Lung (tissue), 12 donors: ENCODE data around the gene DCHS2. TPM values are rescaled to one million over a fixed set of nuclear protein-coding genes. Genes with fewer than 3 reads are reported as not detected.
A peak's percentile ranks its signal among the peaks of the same experiment; 100 is the strongest.

Experiments used
- ATAC-seq: fragments of 200-7000 bp; cut with Tn5 transposase; one replicate; pipeline ENCODE4 v1.9.1; 2020; ENCODE audit warnings: moderate number of reproducible peaks; ENCODE audit not compliant: insufficient read depth, low FRiP score
- DNase-seq, 3 donors: peaks; one replicate each; pipeline ENCODE4 v3.0.0-alpha.2; 2013 to 2017
- H3K27ac ChIP-seq, 2 donors: one replicate each; pipeline ENCODE4 v1.5.1; 2013; ENCODE audit warnings: mild to moderate bottlenecking in 2 of 2, moderate library complexity in 2 of 2, control low read depth in 1 of 2, inconsistent platforms in 1 of 2, low read depth in 1 of 2, low read length in 1 of 2
- H3K27me3 ChIP-seq, 3 donors: one replicate each; pipeline ENCODE4 v1.5.1; 2013; ENCODE audit warnings: low read length in 2 of 3; ENCODE audit not compliant: control insufficient read depth in 3 of 3, insufficient read depth in 3 of 3
- H3K36me3 ChIP-seq, 4 donors: one replicate each; pipeline ENCODE4 v1.5.1; 2013; ENCODE audit warnings: low read length in 4 of 4, mild to moderate bottlenecking in 1 of 4, moderate library complexity in 1 of 4; ENCODE audit not compliant: control insufficient read depth in 4 of 4, insufficient read depth in 4 of 4
- H3K4me1 ChIP-seq, 5 donors: one replicate each; pipeline ENCODE4 v1.5.1; 2013; ENCODE audit warnings: low read length in 5 of 5, mild to moderate bottlenecking in 2 of 5, moderate library complexity in 1 of 5; ENCODE audit not compliant: control insufficient read depth in 5 of 5, insufficient read depth in 5 of 5
- H3K4me3 ChIP-seq: one replicate; pipeline ENCODE4 v1.5.1; 2013; ENCODE audit warnings: mild to moderate bottlenecking, control low read depth, moderate library complexity
- H3K9ac ChIP-seq, 2 donors: one replicate each; pipeline ENCODE4 v1.5.1; 2013; ENCODE audit warnings: low read length in 2 of 2, control low read depth in 1 of 2; ENCODE audit not compliant: insufficient read depth in 1 of 2
- H3K9me3 ChIP-seq, 4 donors: one replicate each; pipeline ENCODE4 v1.5.1; 2013; ENCODE audit warnings: low read length in 3 of 4, mild to moderate bottlenecking in 1 of 4, moderate library complexity in 1 of 4; ENCODE audit not compliant: control insufficient read depth in 4 of 4, insufficient read depth in 3 of 4
- WGBS, 2 donors: extraction: QIAGEN DNeasy Blood & Tissue Kit; methylation state at CpG; one replicate each; pipeline ENCODE4 v1.1.7; 2013; 5-methylcytosine and 5-hydroxymethylcytosine counted together
- polyA plus RNA-seq, 2 donors: library from polyadenylated mRNA; stranded (reverse); fragments of 200-250 nt; gene quantifications; one replicate each; pipeline ENCODE4 v1.2.1, GENCODE V29; 2013
- total RNA-seq, 2 donors: library from RNA; depleted of rRNA in 1 of 2; stranded (reverse); fragments of >200 nt in 1 of 2; gene quantifications; one replicate each; pipeline ENCODE4 v1.2.1, GENCODE V29; 2014 to 2021
- TF ChIP-seq, protein P1 (sequence below): IDR thresholded peaks from 2 replicates; pipeline ENCODE4 v1.5.1; 2012; ENCODE audit warnings: mild to moderate bottlenecking; ENCODE audit errors: control extremely low read depth, extremely low read depth
- donor health status: control.
- donor health status: control.
- donor health status: Bipolar disorder and iron deficiency.
- donor health status: healthy.
- donor health status: DM: yes; HTN: yes; CAD: no.

The DCHS2 gene
- total and polyA plus RNA-seq, 4 donors, result 0.02 to 13.4 (median 0.53) TPM

DNA sequence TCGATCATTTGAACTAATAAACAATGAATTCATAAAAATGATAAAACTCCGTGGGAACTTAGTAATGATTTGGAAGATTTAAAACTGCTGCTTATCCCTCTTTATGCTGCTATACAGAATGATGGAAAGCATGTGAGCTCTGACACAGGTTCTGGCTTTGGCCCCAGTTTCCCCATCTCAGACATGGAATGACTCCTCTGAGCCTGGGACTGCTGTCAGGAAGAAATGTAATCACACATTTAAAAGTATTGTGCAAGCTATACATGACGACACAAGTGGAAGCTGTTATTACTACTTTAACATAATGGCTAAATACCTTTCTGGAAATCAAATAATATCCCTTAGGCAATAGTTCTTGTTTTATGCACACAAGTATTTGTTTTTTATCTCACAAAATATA lies 161.7 kb downstream of the DCHS2 start:
- Histone ChIP-seq H3K9me3 (peaks cover 0 to 7% (median 0%) of the 10 kb centered on the region in 4 donors), H3K27me3 (peaks cover 0 to 23% (median 16%) of the 10 kb centered on the region in 3 donors), H3K36me3 (no peaks in the 10 kb centered on the region), H3K4me3 (no peak overlapping the region), H3K27ac (no peak overlapping the region), H3K4me1 (peaks cover 0 to 16% (median 0%) of the 10 kb centered on the region in 5 donors), H3K9ac (no peak overlapping the region)
- TF ChIP-seq, protein P1, sequence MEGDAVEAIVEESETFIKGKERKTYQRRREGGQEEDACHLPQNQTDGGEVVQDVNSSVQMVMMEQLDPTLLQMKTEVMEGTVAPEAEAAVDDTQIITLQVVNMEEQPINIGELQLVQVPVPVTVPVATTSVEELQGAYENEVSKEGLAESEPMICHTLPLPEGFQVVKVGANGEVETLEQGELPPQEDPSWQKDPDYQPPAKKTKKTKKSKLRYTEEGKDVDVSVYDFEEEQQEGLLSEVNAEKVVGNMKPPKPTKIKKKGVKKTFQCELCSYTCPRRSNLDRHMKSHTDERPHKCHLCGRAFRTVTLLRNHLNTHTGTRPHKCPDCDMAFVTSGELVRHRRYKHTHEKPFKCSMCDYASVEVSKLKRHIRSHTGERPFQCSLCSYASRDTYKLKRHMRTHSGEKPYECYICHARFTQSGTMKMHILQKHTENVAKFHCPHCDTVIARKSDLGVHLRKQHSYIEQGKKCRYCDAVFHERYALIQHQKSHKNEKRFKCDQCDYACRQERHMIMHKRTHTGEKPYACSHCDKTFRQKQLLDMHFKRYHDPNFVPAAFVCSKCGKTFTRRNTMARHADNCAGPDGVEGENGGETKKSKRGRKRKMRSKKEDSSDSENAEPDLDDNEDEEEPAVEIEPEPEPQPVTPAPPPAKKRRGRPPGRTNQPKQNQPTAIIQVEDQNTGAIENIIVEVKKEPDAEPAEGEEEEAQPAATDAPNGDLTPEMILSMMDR, result no peak
- WGBS, 2 donors, result 56 to 61% methylated on average over 3 of the region's 3 CpGs
- DNase-seq (peak; percentile 69 to 92 (median 83)), ATAC-seq (no peak)

DNA sequence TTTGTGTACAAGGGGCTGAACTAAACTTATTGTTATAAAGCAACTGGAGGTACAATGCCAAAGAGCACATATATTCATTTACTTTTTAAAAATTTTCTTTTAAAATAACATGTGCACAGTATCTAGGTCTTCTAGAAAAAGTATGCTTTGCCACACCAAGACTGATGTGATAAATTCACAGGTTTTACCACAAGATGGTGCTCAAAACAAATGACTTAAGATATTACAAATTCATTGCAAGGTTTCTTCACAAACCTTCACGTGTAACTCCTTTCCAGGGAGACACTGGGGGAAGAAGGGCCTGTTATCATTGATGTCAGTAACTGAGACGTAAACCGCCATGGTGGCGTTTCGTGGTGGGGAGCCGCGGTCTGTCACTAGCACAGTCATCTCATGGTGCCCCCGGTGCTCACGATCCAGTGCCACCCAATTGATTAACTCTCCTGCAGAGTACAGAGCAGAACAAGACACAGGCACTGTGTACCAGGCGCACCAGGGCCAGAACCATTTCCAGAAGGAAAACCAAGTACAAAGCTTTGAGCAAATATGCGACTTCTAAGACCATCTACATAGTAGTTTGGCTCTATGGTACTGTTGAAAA lies 162.2 kb downstream of the DCHS2 start:
- Histone ChIP-seq H3K9ac (no peak overlapping the region), H3K4me1 (peaks cover 0 to 16% (median 0%) of the 10 kb centered on the region in 5 donors), H3K9me3 (peaks cover 0 to 7% (median 0%) of the 10 kb centered on the region in 4 donors), H3K4me3 (no peak overlapping the region), H3K27ac (no peak overlapping the region), H3K27me3 (peaks cover 0 to 23% (median 16%) of the 10 kb centered on the region in 3 donors), H3K36me3 (no peaks in the 10 kb centered on the region)
- 65 to 72% methylated on average over 11 of the region's 11 CpGs for whole genome bisulfite sequencing, 2 donors
- peak in 2 of 3 donors; percentile 68 to 73 for DNase-seq
- ATAC-seq, result no peak
- TF ChIP-seq, protein P1, result no peak

DNA sequence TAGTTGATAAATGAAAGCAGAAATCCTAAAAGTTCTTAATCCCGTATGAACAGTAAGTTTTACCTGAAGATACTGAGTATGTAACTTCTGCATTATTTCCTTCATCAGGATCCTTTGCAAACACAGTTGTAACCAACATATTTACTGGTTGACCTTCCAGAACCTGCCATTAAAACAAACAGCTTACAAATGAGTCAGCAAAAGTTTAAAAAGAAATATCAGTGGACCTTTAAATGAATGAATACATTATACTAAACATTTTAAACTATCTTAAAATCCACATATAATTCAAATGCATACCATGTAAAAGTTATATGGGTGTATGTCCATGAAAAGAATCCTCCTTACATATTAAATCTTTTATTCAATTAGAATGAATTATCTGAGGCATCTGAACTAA lies 163.6 kb downstream of the DCHS2 start:
- ATAC-seq, result no peak
- 74 to 84% methylated on average over 1 of the region's 1 CpG for WGBS, 2 donors
- peaks cover 0 to 23% (median 12%) of the 10 kb centered on the region in 3 donors for H3K27me3 ChIP-seq
- DNase-seq, result no peak
- TF ChIP-seq, protein P1, result no peak
- no peak overlapping the region for H3K9ac ChIP-seq
- H3K36me3 ChIP-seq, result no peaks in the 10 kb centered on the region
- H3K4me1 ChIP-seq, result peaks cover 0 to 16% (median 0%) of the 10 kb centered on the region in 5 donors
- H3K4me3 ChIP-seq, result no peak overlapping the region
- no peak overlapping the region for H3K27ac ChIP-seq
- H3K9me3 ChIP-seq, result peaks cover 0 to 6% (median 0%) of the 10 kb centered on the region in 4 donors
